ENCODE results near the gene GADD45A. TPM values are rescaled to one million over a fixed set of nuclear protein-coding genes. Genes with fewer than 3 reads are reported as not detected.
A peak's percentile ranks its signal among the peaks of the same experiment; 100 is the strongest.

GADD45A gene
- total RNA-seq, 2 experiments from 2014 or later, result 36.2 to 39.1 TPM

GRCh38 chr1:67673468-67674201 lies 11.4 kb upstream of the GADD45A start:
- Mint-ChIP-seq H3K9me3 (no peaks in the 10 kb centered on the region), H3K27ac (peak overlapping the region; percentile 58), H3K4me1 (ENCODE audit: low read depth) (peaks cover 19% of the 10 kb centered on the region), H3K4me3 (no peak overlapping the region), H3K36me3 (no peaks in the 10 kb centered on the region), H3K27me3 (peaks cover 5% of the 10 kb centered on the region)
- ChIA-PET CTCF (interaction anchor here (1.0 to 1.4 kb wide), 3 partner anchors 9 to 116 kb away, joined by 3 to 5 read pairs (median 4); no protein-coding TSS in a partner anchor), POLR2A (interaction anchor here (3.4 kb wide), 1 partner anchor 12 kb away, joined by 18 read pairs; the partner anchor contains the start of gene GADD45A)
- no peak for DNase-seq
- intact Hi-C loops (cut with micrococcal nuclease), result no loop called here

DNA sequence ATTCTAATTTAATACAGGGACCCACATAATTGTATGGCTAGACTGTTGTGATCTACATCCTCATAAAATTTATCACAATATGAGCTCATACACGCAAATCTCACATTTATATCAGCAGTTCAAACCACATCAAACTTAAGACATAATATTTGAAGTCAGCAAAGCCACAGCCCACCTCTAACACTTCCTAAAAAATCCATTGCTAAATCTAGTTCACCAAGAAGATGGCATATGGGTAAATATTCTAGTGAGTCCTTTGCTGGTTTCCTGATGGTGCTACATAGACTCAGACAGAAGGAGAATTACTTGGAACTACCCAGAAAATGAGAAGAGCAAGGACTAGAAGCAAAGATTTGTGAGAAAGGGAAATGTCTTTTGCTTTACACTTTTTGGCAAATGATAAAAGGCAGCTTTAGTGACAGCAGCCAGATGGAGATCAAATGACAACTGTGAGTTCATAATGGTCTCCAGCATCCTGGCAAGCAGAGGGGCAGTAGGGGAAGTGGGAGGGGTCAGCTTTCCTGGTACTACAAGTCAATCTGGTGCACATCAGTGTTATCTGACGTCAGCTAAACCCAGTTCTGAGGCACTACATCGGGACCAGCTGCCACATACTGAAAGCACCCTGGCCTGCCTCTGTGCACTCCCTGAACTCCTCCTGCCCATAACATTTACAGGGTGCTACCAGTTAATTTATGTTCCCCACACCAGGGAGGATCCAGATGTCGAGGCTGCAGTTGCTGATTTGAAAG lies 10.6 kb upstream of the GADD45A start:
- ChIA-PET CTCF (interaction anchor here (1.0 to 1.4 kb wide), 3 partner anchors 8 to 117 kb away, joined by 3 to 7 read pairs (median 4); no protein-coding TSS in a partner anchor), POLR2A (interaction anchor here (3.4 kb wide), 1 partner anchor 11 kb away, joined by 18 read pairs; the partner anchor contains the start of gene GADD45A)
- H3K27me3 Mint-ChIP-seq, result peaks cover 5% of the 10 kb centered on the region
- H3K27ac Mint-ChIP-seq, result peak overlapping the region; percentile 58
- H3K9me3 Mint-ChIP-seq, result no peaks in the 10 kb centered on the region
- H3K4me3 Mint-ChIP-seq, result peak overlapping the region; percentile 40
- peaks cover 19% of the 10 kb centered on the region for H3K4me1 Mint-ChIP-seq (ENCODE audit: low read depth)
- H3K36me3 Mint-ChIP-seq, result no peaks in the 10 kb centered on the region
- DNase-seq, result peak; percentile 71
- intact Hi-C loops (cut with micrococcal nuclease), result no loop called here

DNA sequence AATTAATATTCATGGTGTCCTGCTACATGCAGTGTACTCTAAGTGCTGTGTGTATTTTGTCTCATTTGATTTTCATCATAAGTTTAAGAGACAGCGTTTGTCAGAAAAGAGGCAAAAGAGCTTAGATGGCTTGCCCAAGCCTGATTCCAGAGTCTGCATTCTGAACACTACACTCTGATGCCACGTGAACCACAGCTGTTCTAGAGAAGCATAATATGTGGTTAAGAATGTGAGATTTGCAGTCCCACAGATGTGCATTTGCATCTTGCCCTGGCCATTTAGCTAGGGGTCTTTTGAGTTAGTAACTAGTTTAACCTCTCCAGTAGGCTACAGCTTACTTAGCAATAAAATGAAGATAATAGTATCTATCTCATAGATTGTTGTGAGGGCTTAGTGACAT lies 9.2 kb upstream of the GADD45A start:
- Mint-ChIP-seq H3K9me3 (no peaks in the 10 kb centered on the region), H3K27me3 (peaks cover 2% of the 10 kb centered on the region)
- intact Hi-C loops (cut with micrococcal nuclease), result no loop called here

GRCh38 chr1:67676287-67676686 lies 8.7 kb upstream of the GADD45A start:
- H3K4me3 Mint-ChIP-seq, result no peak overlapping the region
- H3K27ac Mint-ChIP-seq, result no peak overlapping the region
- POLR2A ChIA-PET, result no interaction called here
- no peak for DNase-seq
- peaks cover 2% of the 10 kb centered on the region for H3K27me3 Mint-ChIP-seq
- intact Hi-C loops (cut with micrococcal nuclease), result no loop called here
- H3K4me1 Mint-ChIP-seq (ENCODE audit: low read depth), result peaks cover 19% of the 10 kb centered on the region
- H3K9me3 Mint-ChIP-seq, result no peaks in the 10 kb centered on the region
- CTCF ChIA-PET, result interaction anchor here (1.6 kb wide), 1 partner anchor 115 kb away, joined by 4 read pairs; no protein-coding TSS in a partner anchor
- H3K36me3 Mint-ChIP-seq, result no peaks in the 10 kb centered on the region

More for the DNA sequence above, 9.2 kb upstream of the GADD45A start:
- Mint-ChIP-seq H3K36me3 (no peaks in the 10 kb centered on the region), H3K4me1 (ENCODE audit: low read depth) (peaks cover 19% of the 10 kb centered on the region), H3K4me3 (no peak overlapping the region), H3K27ac (no peak overlapping the region)
- ChIA-PET POLR2A (no interaction called here), CTCF (interaction anchor here (1.6 kb wide), 1 partner anchor 114 kb away, joined by 4 read pairs; no protein-coding TSS in a partner anchor)
- no peak for DNase-seq

GRCh38 chr1:67676946-67677345 lies 8.1 kb upstream of the GADD45A start:
- H3K9me3 Mint-ChIP-seq, result no peaks in the 10 kb centered on the region
- POLR2A ChIA-PET, result no interaction called here
- H3K27me3 Mint-ChIP-seq, result peaks cover 2% of the 10 kb centered on the region
- no peaks in the 10 kb centered on the region for H3K36me3 Mint-ChIP-seq
- no peak overlapping the region for H3K27ac Mint-ChIP-seq
- intact Hi-C loops (cut with micrococcal nuclease), result no loop called here
- H3K4me1 Mint-ChIP-seq (ENCODE audit: low read depth), result peaks cover 19% of the 10 kb centered on the region
- DNase-seq, result no peak
- H3K4me3 Mint-ChIP-seq, result no peak overlapping the region
- CTCF ChIA-PET, result interaction anchor here (0.6 to 1.6 kb wide), 2 partner anchors 115 to 128 kb away, joined by 3 to 4 read pairs; no protein-coding TSS in a partner anchor

- POLR2A ChIA-PET, result no interaction called here
- no peak for DNase-seq
- Mint-ChIP-seq H3K4me3 (no peak overlapping the region), H3K4me1 (ENCODE audit: low read depth) (peaks cover 21% of the 10 kb centered on the region), H3K27me3 (no peaks in the 10 kb centered on the region), H3K27ac (no peak overlapping the region), H3K36me3 (no peaks in the 10 kb centered on the region), H3K9me3 (no peaks in the 10 kb centered on the region)
- CTCF ChIA-PET, result interaction anchor here (0.6 to 1.0 kb wide), 2 partner anchors 116 to 128 kb away, joined by 3 read pairs; no protein-coding TSS in a partner anchor
- intact Hi-C loops (cut with micrococcal nuclease), result no loop called here
These were observed 7.6 kb upstream of the GADD45A start for GRCh38 chr1:67677408-67677807.

DNA sequence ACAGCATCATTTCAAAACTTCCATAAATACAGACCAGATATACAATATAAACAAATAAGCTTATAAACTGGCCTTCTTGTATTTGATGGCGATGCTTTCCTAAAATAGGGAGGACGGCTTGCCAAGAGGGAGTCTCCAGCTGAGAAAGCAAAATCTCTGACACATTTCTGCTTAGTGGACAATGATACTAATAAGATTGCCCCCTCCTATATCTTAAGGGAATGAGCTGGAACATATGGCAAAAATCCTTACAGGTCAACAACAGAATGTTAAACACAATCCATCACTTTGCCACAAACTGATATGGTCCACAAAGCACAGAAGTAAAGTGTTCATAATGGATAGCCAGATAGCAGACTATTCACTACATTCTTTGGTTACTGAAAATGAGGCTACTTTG lies 7.1 kb upstream of the GADD45A start:
- DNase-seq, result no peak
- H3K27me3 Mint-ChIP-seq, result no peaks in the 10 kb centered on the region
- ChIA-PET CTCF (interaction anchor here (1.0 kb wide), 1 partner anchor 117 kb away, joined by 3 read pairs; no protein-coding TSS in a partner anchor), POLR2A (no interaction called here)
- H3K4me1 Mint-ChIP-seq (ENCODE audit: low read depth), result peaks cover 27% of the 10 kb centered on the region
- no peaks in the 10 kb centered on the region for H3K9me3 Mint-ChIP-seq
- H3K27ac Mint-ChIP-seq, result no peak overlapping the region
- no peak overlapping the region for H3K4me3 Mint-ChIP-seq
- intact Hi-C loops (cut with micrococcal nuclease), result no loop called here
- no peaks in the 10 kb centered on the region for H3K36me3 Mint-ChIP-seq

DNA sequence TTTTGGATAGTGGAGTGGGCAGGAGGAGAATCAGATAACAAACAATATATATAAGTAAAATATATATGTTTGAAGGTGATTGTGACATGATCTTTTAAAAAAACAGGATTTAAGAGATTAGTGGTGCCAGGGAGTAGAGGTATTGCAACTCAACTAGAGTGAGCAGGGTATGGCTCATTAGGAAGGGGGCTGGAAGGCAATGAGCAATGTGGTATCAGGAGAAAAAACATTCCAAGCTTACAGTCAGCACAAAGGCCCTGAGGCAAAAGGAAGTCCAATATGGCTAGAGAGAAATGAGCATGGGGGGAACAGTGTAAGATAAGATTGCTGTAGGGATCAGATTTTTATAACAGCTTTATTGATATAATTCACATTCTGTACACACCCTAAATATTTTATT lies 5.3 kb upstream of the GADD45A start:
- H3K4me1 Mint-ChIP-seq (ENCODE audit: low read depth), result peaks cover 34% of the 10 kb centered on the region
- H3K36me3 Mint-ChIP-seq, result no peaks in the 10 kb centered on the region
- CTCF ChIA-PET, result no interaction called here
- no peak for DNase-seq
- intact Hi-C loops (cut with micrococcal nuclease), result loop anchor here (10.0 kb wide), 3 partner anchors 145 to 1395 kb away; no protein-coding TSS in a partner anchor
- no peak overlapping the region for H3K4me3 Mint-ChIP-seq
- POLR2A ChIA-PET, result no interaction called here
- no peaks in the 10 kb centered on the region for H3K9me3 Mint-ChIP-seq
- no peak overlapping the region for H3K27ac Mint-ChIP-seq
- H3K27me3 Mint-ChIP-seq, result no peaks in the 10 kb centered on the region

DNA sequence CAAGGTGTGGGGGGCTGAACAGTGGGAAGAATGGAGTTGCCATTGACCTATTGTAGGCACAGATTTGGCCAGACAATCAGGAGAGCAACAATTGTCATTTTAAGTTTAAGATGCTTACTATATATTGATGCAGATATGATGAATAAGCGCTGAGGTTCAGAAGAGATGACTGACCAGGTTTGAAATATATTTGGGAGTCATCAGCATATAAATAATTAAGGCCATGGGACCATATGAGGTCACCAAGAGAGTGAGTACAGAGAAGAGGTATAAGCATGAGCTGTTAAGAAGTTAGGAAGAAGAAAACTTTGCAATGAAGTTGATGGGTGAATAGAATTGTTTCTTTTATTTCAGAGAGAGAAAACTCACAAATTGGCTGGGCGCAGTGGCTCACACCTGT lies 4.5 kb upstream of the GADD45A start:
- no peaks in the 10 kb centered on the region for H3K27me3 Mint-ChIP-seq
- peaks cover 2% of the 10 kb centered on the region for H3K36me3 Mint-ChIP-seq
- ChIA-PET POLR2A (no interaction called here), CTCF (interaction anchor here (7.3 kb wide), 1 partner anchor 80 kb away, joined by 41 read pairs; no protein-coding TSS in a partner anchor)
- H3K4me1 Mint-ChIP-seq (ENCODE audit: low read depth), result peaks cover 30% of the 10 kb centered on the region
- no peaks in the 10 kb centered on the region for H3K9me3 Mint-ChIP-seq
- DNase-seq, result no peak
- H3K27ac Mint-ChIP-seq, result no peak overlapping the region
- intact Hi-C loops (cut with micrococcal nuclease), result loop anchor here (10.0 kb wide), 3 partner anchors 146 to 1396 kb away; no protein-coding TSS in a partner anchor
- H3K4me3 Mint-ChIP-seq, result no peak overlapping the region

GRCh38 chr1:67682659-67683197 lies 2.3 kb upstream of the GADD45A start:
- Mint-ChIP-seq H3K36me3 (peaks cover 14% of the 10 kb centered on the region), H3K9me3 (no peaks in the 10 kb centered on the region)
- intact Hi-C loops (cut with micrococcal nuclease), result loop anchor here (2.0 to 10.0 kb wide), 4 partner anchors 30 to 1398 kb away; no protein-coding TSS in a partner anchor

DNA sequence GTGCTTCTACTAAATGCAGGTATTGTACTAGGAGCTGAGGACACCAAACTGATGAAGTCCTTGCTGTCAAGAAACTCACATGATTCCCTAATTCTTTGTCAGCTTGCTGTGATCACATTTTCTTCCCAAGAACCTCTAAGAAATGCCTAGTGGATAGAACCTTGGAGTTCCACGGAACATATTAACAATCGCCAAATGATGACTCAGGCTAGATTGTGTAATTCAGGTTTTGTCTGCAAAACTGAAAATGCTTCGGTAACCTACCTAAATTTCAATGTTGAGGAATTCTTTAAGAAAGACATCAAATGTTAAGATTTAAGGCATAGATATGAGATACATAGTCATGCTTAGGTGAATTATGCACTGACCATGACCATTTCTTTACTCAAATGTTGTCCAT lies 1.7 kb upstream of the GADD45A start:
- no peak for DNase-seq
- Mint-ChIP-seq H3K36me3 (peaks cover 17% of the 10 kb centered on the region), H3K9me3 (no peaks in the 10 kb centered on the region), H3K27ac (peak overlapping the region; percentile 96), H3K27me3 (no peaks in the 10 kb centered on the region), H3K4me1 (ENCODE audit: low read depth) (peaks cover 39% of the 10 kb centered on the region), H3K4me3 (no peak overlapping the region)
- ChIA-PET POLR2A (interaction anchor here (1.1 to 3.6 kb wide), 4 partner anchors 41 to 350 kb away, joined by 3 to 32 read pairs (median 16); partner anchors contain the start of gene SERBP1), CTCF (interaction anchor here (1.0 to 7.3 kb wide), 6 partner anchors 18 to 122 kb away, joined by 3 to 41 read pairs (median 6); no protein-coding TSS in a partner anchor)
- intact Hi-C loops (cut with micrococcal nuclease), result loop anchor here (2.0 to 10.0 kb wide), 4 partner anchors 31 to 1399 kb away; no protein-coding TSS in a partner anchor

More at GRCh38 chr1:67682659-67683197, 2.3 kb upstream of the GADD45A start:
- H3K27ac Mint-ChIP-seq, result peak overlapping the region; percentile 96
- ChIA-PET POLR2A (no interaction called here), CTCF (interaction anchor here (0.7 to 7.3 kb wide), 6 partner anchors 9 to 121 kb away, joined by 3 to 41 read pairs (median 4); no protein-coding TSS in a partner anchor)
- H3K4me3 Mint-ChIP-seq, result no peak overlapping the region
- H3K27me3 Mint-ChIP-seq, result no peaks in the 10 kb centered on the region
- H3K4me1 Mint-ChIP-seq (ENCODE audit: low read depth), result peaks cover 37% of the 10 kb centered on the region
- no peak for DNase-seq

All from activated CD4-positive, alpha-beta memory T cell treated with anti-CD3 and anti-CD28 coated beads for 36 hours (primary cell).